Endothelial cell of umbilical vein (primary cell): ENCODE data around the gene DNAAF5.

Experiments used
- CTCF ChIP-seq, 2 donors: IDR thresholded peaks; 1 replicate in 1 of 2; 2 replicates in 1 of 2; pipeline ENCODE4 v1.5.1; 2011; ENCODE audit warnings: low read length in 2 of 2, mild to moderate bottlenecking in 2 of 2, moderate library complexity in 2 of 2, control low read depth in 1 of 2, inconsistent platforms in 1 of 2, low read depth in 1 of 2; ENCODE audit not compliant: insufficient read depth in 1 of 2; ENCODE audit errors: extremely low read depth in 1 of 2
- EZH2 ChIP-seq: IDR thresholded peaks from 2 replicates; pipeline ENCODE4 v1.6.1; 2012; ENCODE audit warnings: borderline replicate concordance, low read depth, mild to moderate bottlenecking, moderate library complexity, low read length, inconsistent platforms; ENCODE audit not compliant: severe bottlenecking
- POLR2A ChIP-seq: IDR thresholded peaks from 2 replicates; pipeline ENCODE4 v1.6.1; 2012; ENCODE audit warnings: low read depth, mild to moderate bottlenecking, control low read depth, low read length
- POLR2AphosphoS5 ChIP-seq: IDR thresholded peaks from 2 replicates; pipeline ENCODE4 v1.6.1; 2012; ENCODE audit warnings: low read depth, mild to moderate bottlenecking, control low read depth, low read length, moderate library complexity; ENCODE audit not compliant: insufficient read depth

DNA sequence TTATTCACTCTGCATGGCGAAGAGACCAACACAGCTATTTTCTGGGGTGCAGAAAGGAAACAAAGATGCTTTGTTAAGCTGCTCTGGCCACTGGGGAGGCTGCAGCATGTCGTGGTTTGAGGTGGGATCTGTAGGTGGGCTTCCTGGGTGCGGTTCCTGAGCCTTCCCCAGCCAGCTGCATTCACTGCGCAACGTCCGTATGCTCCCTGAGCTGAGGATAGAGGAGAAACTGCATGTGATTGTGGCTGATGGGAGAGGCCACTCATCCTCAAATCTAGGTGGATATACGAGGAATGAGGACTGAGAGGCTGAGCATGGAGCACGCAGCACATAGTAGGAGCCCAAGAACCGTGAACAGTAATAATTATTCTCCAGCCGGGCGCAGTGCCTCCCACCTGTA is 9.9 kb upstream of the DNAAF5 start:
- TF ChIP-seq CTCF (IDR thresholded peaks at IDR 0.05; ENCODE audit: extremely low read depth in 1 of 2, insufficient read depth in 1 of 2, low read depth in 1 of 2, low read length in 2 of 2) = no peak
- no peak for TF ChIP-seq POLR2AphosphoS5
- TF ChIP-seq POLR2A = no peak
- no peak for TF ChIP-seq EZH2
